Small intestine (tissue), 7 donors: ENCODE measurements around the gene CENPT. TPM values are rescaled to one million over a fixed set of nuclear protein-coding genes. Genes with fewer than 3 reads are reported as not detected.

Experiments
- DNase-seq, 2 donors: peaks; one replicate each; pipeline versions ENCODE4 v3.0.0 to v3.0.0-alpha.2; 2013
- FAIRE-seq: peaks from 2 replicates; lab custom pipeline; 2012; peaks lifted over from hg19 to GRCh38; lab: Jason Lieb, UNC
- H3K27ac ChIP-seq, 3 donors: one replicate each; pipeline ENCODE4 v1.5.1; 2013; ENCODE audit warnings: low read length in 2 of 3, mild to moderate bottlenecking in 2 of 3, control low read depth in 1 of 3, inconsistent platforms in 1 of 3, low read depth in 1 of 3, moderate library complexity in 1 of 3
- H3K27me3 ChIP-seq, 3 donors: one replicate each; pipeline ENCODE4 v1.6.1; 2013; ENCODE audit warnings: low read length in 3 of 3, inconsistent platforms in 1 of 3; ENCODE audit not compliant: control insufficient read depth in 3 of 3, insufficient read depth in 3 of 3
- H3K36me3 ChIP-seq, 3 donors: one replicate each; pipeline ENCODE4 v1.6.1; 2013; ENCODE audit warnings: low read length in 3 of 3, inconsistent platforms in 1 of 3, low read depth in 1 of 3, mild to moderate bottlenecking in 1 of 3, moderate library complexity in 1 of 3; ENCODE audit not compliant: control insufficient read depth in 3 of 3, insufficient read depth in 2 of 3
- H3K4me1 ChIP-seq, 3 donors: one replicate each; pipeline ENCODE4 v1.6.1; 2013; ENCODE audit warnings: low read length in 2 of 3, inconsistent platforms in 1 of 3, low read depth in 1 of 3, mild to moderate bottlenecking in 1 of 3, moderate library complexity in 1 of 3; ENCODE audit not compliant: control insufficient read depth in 3 of 3, insufficient read depth in 2 of 3
- H3K4me3 ChIP-seq, 3 donors: one replicate each; pipeline ENCODE4 v1.5.1; 2013; ENCODE audit warnings: low read length in 3 of 3, control low read depth in 1 of 3, inconsistent platforms in 1 of 3, low read depth in 1 of 3, mild to moderate bottlenecking in 1 of 3, moderate library complexity in 1 of 3
- H3K9me3 ChIP-seq, 2 donors: one replicate each; pipeline ENCODE4 v1.6.1; 2013; ENCODE audit warnings: low read depth in 1 of 2, low read length in 1 of 2; ENCODE audit not compliant: control insufficient read depth in 2 of 2, insufficient read depth in 1 of 2
- WGBS, 3 donors: extraction: QIAGEN DNeasy Blood & Tissue Kit; methylation state at CpG; one replicate each; pipeline ENCODE4 v1.1.7; 2013; 5-methylcytosine and 5-hydroxymethylcytosine counted together
- polyA plus RNA-seq, 4 donors: library from polyadenylated mRNA; stranded (reverse) in 3 of 4; unstranded in 1 of 4; fragments of 200-250 nt in 3 of 4; fragments of 120-200 nt in 1 of 4; gene quantifications; one replicate each; pipeline versions ENCODE4 v1.2.1 to v1.2.3, GENCODE V29; 2013
- donor health status: healthy with polysubstance abuse.
- donor health status: control.
- donor health status: control.
- donor health status: Bipolar disorder and iron deficiency.
- donor health status: healthy.

CENPT gene
- polyA plus RNA-seq, 4 donors, result 25.3 to 111 (median 43.9) TPM

- Histone ChIP-seq H3K4me3 (no peak overlapping the region), H3K4me1 (peaks cover 0 to 3% (median 0%) of the 10 kb centered on the region in 3 donors), H3K27me3 (no peaks in the 10 kb centered on the region), H3K9me3 (peaks cover 0 to 6% of the 10 kb centered on the region in 2 donors), H3K27ac (no peak overlapping the region), H3K36me3 (peaks cover 0 to 26% (median 0%) of the 10 kb centered on the region in 3 donors)
- 48 to 69% (median 55%) methylated on average over 5 of the region's 5 CpGs for WGBS, 3 donors
- DNase-seq, result no peak
- FAIRE-seq, result no peak
Observed at GRCh38 chr16:67779256-67780014, 68.1 kb downstream of the CENPT start.

Other genes starting within 250 kb of the CENPT start
- 1 to 10 TPM; 1.5 to 7.6 (median 3.0) TPM for gene CARMIL2, start 202.5 kb downstream of the CENPT start, polyA plus RNA-seq
- 10 to 100 TPM in 3 of 4 donors, 1 to 10 TPM in 1; 7.2 to 31.4 (median 13.7) TPM for gene ACD, start 187.4 kb downstream of the CENPT start, polyA plus RNA-seq
- 1 to 10 TPM; 1.0 to 6.8 (median 2.7) TPM for gene PARD6A, start 186.7 kb downstream of the CENPT start, polyA plus RNA-seq
- gene ENKD1, start 180.9 kb downstream of the CENPT start, polyA plus RNA-seq, result 10 to 100 TPM in 3 of 4 donors, 1 to 10 TPM in 1; 4.1 to 13.2 (median 12.2) TPM
- 1 to 10 TPM in 3 of 4 donors, not detected in 1; 1.2 to 3.2 (median 1.9) TPM for gene C16orf86, start 180.9 kb downstream of the CENPT start, polyA plus RNA-seq
- 10 to 100 TPM in 2 of 4 donors, 1 to 10 TPM in 2; 4.8 to 28.6 (median 12.0) TPM for gene GFOD2, start 128.4 kb downstream of the CENPT start, polyA plus RNA-seq
- 10 to 100 TPM in 2 of 4 donors, 1 to 10 TPM in 2; 5.9 to 21.8 (median 10.1) TPM for gene RANBP10, start 41.1 kb downstream of the CENPT start, polyA plus RNA-seq
- under 1 TPM in 2 of 4 donors, not detected in 2; 0.72 to 0.80 TPM for gene TSNAXIP1, start 40.8 kb downstream of the CENPT start, polyA plus RNA-seq
- gene THAP11, start 5.4 kb downstream of the CENPT start, polyA plus RNA-seq, result 10 to 100 TPM; 15.0 to 25.0 (median 19.2) TPM
- gene NUTF2, start 760 bp downstream of the CENPT start, polyA plus RNA-seq, result 100 to 1,000 TPM in 2 of 4 donors, 10 to 100 TPM in 2; 77.3 to 115 (median 102) TPM
- gene EDC4, start 25.4 kb upstream of the CENPT start, polyA plus RNA-seq, result 10 to 100 TPM; 30.6 to 76.5 (median 55.2) TPM
- gene NRN1L, start 37.2 kb upstream of the CENPT start, polyA plus RNA-seq, result 1 to 10 TPM in 3 of 4 donors, under 1 TPM in 1; 0.69 to 6.0 (median 2.0) TPM
- gene PSKH1, start 45.6 kb upstream of the CENPT start, polyA plus RNA-seq, result 10 to 100 TPM; 13.8 to 29.2 (median 23.6) TPM
- gene CTRL, start 84.2 kb upstream of the CENPT start, polyA plus RNA-seq, result 1 to 10 TPM in 3 of 4 donors, under 1 TPM in 1; 0.81 to 6.7 (median 3.4) TPM
- gene PSMB10, start 89.2 kb upstream of the CENPT start, polyA plus RNA-seq, result 100 to 1,000 TPM in 3 of 4 donors, 10 to 100 TPM in 1; 90.6 to 354 (median 221) TPM
- 10 to 100 TPM in 1 of 4 donors, 1 to 10 TPM in 2, under 1 TPM in 1; 0.54 to 10.1 (median 2.9) TPM for gene LCAT, start 96.4 kb upstream of the CENPT start, polyA plus RNA-seq
- gene SLC12A4, start 120.9 kb upstream of the CENPT start, polyA plus RNA-seq, result 10 to 100 TPM in 2 of 4 donors, 1 to 10 TPM in 2; 1.1 to 17.3 (median 7.0) TPM
- gene DPEP3, start 132.8 kb upstream of the CENPT start, polyA plus RNA-seq, result under 1 TPM in 3 of 4 donors, not detected in 1; 0.06 to 0.27 (median 0.10) TPM
- gene DPEP2, start 151.8 kb upstream of the CENPT start, polyA plus RNA-seq, result 1 to 10 TPM in 3 of 4 donors, not detected in 1; 1.4 to 4.1 (median 3.2) TPM
- not detected for gene DPEP2NB, start 168.2 kb upstream of the CENPT start, polyA plus RNA-seq
- 10 to 100 TPM in 2 of 4 donors, 1 to 10 TPM in 2; 3.8 to 14.6 (median 9.6) TPM for gene DDX28, start 175.5 kb upstream of the CENPT start, polyA plus RNA-seq
- gene DUS2, start 175.6 kb upstream of the CENPT start, polyA plus RNA-seq, result 10 to 100 TPM in 2 of 4 donors, 1 to 10 TPM in 2; 7.6 to 12.6 (median 10.0) TPM
- 10 to 100 TPM; 10.8 to 26.8 (median 13.7) TPM for gene NFATC3, start 237.7 kb upstream of the CENPT start, polyA plus RNA-seq